GM18505 (cell line): ENCODE measurements around the gene AFF3.
"Not testable (repeated sequence)": the region's sequence is repeated elsewhere in the genome, so short reads cannot be mapped to it uniquely, and the experiment has no call there.

Experiments
- ATAC-seq: cut with Tn5 transposase; IDR thresholded peaks from one replicate; pipeline ENCODE4 v1.9.1; 2021; ENCODE audit not compliant: unreplicated experiment
- POLR2A ChIP-seq: IDR thresholded peaks from 4 replicates; pipeline ENCODE4 v1.6.1; 2011; ENCODE audit warnings: borderline replicate concordance; ENCODE audit not compliant: insufficient read depth, insufficient read length; ENCODE audit errors: extremely low read depth

AFF3 gene

DNA sequence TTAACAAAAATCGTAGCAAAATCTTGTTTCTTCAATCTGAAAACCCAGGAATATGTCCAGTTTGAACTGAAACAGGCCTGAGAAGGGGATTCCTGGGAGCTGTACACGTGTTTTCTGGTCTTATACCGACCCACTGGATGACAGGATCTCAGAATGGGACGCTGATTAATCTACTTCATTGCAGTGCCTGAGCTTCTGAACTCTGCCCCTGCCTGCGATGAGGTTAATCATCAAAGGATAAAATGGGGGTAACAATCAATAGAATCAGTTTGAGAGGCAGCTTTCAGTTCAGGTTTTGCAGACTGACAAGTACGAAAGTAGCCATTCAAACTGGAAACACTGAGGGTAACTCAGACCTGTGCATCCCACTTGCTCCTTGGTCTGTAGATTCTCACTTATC lies 378.6 kb downstream of the AFF3 start:
- no peak for TF ChIP-seq POLR2A
- ATAC-seq, result no peak

DNA sequence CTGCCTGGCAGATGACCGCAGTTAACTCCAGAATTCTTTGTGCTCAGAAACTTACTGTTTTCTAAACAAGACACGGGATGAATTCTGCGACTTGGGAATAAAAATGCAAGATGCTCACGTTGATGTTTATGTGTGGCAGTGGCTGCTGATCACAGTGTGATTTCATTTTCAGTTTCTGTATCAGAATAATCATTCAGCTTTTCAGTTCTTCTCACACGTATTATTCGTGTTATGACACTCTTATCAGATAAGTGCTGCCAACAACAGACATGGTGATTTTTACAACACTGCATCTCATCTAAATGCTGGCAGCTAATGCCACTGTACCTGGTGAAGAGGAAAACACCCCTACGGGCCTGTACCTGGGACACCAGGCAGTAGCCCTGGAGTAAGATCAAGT lies 379.7 kb downstream of the AFF3 start:
- no peak for ATAC-seq
- TF ChIP-seq POLR2A, result no peak

DNA sequence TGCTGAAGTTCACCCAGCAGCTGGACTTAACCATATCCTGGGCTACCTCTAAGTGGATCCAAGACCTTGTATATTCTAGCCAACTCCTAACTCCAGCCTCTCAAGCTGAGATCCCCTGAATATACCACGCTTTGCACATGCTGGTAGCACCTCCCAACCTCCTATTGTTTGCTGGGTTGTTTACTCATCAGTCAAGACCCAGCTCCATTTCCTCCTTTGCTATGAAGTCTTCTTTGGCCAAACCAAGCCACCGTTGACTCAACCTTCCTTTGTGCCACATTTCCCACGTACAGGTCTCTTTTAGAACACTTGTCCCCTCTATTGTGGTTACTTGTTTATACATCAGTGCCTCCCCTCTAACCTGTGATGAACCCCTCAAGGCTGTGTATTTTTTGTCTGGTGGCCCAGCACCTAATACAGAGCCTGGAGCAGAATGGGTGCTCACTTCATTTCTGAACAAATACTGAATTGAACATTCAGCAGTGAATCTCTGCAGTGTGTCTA lies 384.7 kb downstream of the AFF3 start:
- TF ChIP-seq POLR2A, result no peak
- ATAC-seq, result no peak

DNA sequence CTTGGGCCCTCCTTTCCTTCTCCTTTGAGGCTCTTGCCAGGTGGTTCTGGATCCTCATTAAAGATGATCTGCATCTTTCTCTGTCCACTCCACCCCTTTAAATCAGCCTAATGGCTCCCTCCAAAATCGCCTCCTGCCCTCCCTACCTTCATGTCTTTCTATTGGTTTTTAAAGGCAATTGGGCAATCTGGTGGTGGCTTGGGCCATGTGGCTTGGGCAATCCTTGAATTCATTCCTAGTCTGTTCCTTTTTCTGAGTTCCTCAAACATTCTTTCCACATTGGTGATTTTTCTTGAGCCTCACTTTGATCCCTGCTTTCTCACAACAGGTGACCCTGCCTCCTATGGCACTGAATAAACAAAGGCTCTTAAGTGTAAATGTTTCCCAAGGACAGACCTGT lies 386.3 kb downstream of the AFF3 start:
- no peak for TF ChIP-seq POLR2A
- no peak for ATAC-seq

DNA sequence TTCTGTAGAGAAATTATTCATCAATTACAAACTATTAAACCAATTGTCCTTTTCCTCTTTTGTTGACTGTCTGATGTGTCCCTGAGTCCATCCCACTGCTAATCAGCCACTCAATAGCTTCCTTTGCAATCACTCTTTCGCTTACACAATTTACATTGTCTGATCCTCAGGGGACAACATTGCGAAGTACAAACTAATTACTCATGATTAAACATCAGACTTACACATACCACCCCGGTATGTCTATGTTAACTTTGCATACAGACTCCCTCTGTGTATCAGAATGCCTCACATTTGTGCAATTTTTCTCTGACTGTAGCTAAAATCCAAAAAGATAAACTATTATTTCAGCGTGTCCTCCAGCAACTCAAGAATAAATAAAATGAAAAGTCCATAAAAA lies 388.2 kb downstream of the AFF3 start:
- no peak for ATAC-seq
- no peak for TF ChIP-seq POLR2A

DNA sequence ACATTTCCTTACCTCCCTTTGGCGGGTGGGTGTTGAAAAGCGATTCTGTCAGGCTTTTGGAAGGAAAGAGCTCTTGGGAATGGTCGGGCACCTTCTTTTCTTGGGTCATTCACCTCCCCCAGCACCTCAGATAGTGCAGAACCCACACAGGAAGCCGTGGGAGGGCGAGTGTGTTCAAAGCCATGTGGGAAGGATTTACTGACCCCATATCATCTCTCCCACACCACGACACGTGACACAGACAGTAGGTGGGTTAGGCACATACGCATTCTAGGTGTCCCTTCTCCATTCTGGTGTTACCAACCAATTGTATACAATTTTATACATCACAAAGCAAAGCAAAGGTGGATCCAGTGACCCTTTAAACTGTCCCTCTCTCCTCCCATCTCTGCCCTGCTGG lies 388.9 kb downstream of the AFF3 start:
- no peak for ATAC-seq
- no peak for TF ChIP-seq POLR2A

DNA sequence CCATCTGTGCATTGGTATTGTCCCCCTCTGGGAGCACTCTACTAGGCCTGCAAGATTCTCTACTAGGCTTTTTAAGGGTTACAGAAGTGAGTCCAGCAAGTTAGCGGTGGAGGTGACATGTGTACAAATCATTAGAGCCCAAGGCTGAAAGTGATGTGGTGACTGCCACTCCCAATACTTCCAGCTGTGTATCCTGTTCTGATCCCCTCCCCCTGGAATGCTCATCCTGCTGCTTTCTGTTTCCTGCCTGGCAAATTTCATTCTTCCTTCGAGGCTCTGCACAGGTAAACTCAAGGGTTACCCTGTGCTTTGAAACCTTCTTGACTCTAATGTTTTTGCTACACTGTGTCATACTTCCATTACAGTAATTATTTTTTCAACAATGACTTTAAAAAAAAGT lies 394.0 kb downstream of the AFF3 start:
- no peak for ATAC-seq
- no peak for TF ChIP-seq POLR2A

DNA sequence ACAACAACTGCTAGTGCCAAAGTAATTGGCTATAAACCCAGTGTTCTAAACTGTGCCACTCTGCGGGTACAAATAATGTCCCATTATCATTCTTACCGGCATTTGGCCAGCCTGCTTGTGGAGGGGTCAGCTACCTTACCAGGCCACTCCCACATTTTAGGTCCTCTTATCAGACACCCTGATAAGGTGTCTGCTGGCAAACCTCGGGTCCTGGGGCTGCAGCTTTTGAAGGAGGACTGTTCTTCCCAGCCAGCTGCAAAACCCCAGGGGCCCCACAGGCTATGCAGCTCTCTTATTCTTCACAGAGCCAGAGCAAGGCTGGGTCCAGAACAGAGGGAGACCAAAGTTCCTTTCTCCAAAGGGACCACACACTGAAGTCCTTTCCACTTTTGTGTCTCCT lies 394.5 kb downstream of the AFF3 start:
- no peak for ATAC-seq
- TF ChIP-seq POLR2A, result no peak

DNA sequence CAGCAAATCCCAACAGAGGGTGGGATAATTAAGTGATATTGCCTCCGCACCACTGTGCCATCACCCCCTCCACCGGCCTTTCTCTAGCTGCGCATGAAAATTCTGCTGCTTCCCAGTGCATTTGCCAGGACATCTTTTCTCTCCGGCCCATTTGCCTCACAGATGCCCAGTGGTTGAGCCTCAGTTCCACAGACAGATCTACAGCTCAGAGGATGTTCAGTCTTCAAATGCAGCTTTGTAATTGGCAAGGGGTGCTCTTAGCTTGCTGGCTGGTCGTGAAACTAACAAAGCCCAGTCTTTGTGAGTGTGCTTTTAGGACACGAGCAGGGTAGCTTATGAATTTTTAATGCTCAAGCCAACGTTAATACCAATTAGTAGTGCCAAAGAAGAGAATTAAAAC lies 399.2 kb downstream of the AFF3 start:
- TF ChIP-seq POLR2A, result no peak
- ATAC-seq, result no peak

DNA sequence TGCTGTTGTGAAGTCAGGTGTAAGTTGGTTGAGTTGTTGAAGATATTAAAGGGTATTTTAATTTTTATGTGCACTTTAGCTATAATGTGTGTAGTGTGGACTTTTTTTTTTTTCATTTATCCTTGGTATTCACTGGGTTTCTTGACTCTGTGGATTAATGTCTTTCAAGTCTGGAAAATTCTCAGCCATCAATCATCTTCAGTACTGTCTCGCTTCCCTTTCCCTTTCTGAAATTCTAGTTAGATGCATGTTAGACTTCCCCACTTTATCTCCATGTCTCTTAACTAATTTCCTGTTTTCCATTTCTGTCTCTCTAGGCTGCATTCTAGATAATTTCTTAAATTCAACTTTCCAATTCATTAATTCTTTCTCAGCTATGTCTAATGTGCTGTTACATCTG lies 404.9 kb downstream of the AFF3 start:
- no peak for ATAC-seq
- no peak for TF ChIP-seq POLR2A

DNA sequence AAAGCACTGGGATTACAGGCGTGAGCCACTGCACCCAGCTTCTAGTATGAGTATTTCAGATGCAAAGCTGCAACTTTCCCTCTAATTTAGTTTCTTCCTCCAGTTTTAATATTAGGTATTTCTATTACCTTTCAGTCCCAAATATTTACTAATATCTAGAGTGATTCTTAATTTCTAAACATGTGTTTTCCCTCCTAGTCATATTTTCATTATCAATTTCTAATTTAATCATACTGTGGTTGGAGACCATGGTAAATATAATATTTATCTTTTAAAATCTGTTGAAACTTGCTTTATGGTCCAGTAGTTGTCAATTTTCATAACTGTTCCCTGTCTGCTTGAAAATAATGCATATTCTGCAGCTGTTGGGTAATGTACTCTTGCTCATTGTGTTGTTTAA lies 406.6 kb downstream of the AFF3 start:
- no peak for TF ChIP-seq POLR2A
- no peak for ATAC-seq

DNA sequence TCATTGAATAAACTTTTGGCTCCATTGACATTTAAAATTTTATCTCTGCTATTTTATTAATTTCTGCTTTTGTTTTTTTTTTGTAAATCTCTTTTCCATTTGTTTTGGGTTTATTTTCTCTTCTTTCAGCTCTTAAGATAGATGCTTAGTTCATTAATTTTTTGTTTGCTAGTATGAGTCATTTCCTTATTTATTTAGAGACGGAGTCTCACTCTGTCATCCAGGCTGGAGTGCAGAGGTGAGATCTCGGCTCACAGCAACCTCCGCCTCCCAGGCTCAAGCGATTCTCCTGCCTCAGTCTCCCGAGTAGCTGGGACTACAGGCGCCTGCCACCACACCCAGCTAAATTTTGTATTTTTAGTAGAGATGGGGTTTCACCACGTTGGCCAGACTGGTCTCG lies 407.1 kb downstream of the AFF3 start:
- ATAC-seq, result not testable (repeated sequence)

DNA sequence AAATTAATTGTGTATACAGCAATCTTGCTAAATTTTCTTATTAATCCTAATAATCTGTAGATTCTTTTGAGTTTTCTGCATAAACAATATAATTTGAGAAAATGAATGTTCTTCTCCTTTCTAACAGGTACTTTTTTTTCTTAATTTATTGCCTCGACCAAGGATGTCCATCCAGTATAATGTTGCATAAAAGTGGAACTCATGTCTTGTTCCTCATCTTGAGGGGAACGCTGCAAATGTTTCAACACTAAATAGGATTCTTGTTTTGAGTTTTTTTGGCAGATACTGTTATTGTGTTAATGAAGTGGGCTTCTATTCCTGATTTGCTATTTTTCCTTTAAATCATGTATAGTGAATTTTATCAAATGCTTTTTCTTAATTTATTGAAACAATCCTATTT lies 408.2 kb downstream of the AFF3 start:
- no peak for TF ChIP-seq POLR2A
- ATAC-seq, result no peak

DNA sequence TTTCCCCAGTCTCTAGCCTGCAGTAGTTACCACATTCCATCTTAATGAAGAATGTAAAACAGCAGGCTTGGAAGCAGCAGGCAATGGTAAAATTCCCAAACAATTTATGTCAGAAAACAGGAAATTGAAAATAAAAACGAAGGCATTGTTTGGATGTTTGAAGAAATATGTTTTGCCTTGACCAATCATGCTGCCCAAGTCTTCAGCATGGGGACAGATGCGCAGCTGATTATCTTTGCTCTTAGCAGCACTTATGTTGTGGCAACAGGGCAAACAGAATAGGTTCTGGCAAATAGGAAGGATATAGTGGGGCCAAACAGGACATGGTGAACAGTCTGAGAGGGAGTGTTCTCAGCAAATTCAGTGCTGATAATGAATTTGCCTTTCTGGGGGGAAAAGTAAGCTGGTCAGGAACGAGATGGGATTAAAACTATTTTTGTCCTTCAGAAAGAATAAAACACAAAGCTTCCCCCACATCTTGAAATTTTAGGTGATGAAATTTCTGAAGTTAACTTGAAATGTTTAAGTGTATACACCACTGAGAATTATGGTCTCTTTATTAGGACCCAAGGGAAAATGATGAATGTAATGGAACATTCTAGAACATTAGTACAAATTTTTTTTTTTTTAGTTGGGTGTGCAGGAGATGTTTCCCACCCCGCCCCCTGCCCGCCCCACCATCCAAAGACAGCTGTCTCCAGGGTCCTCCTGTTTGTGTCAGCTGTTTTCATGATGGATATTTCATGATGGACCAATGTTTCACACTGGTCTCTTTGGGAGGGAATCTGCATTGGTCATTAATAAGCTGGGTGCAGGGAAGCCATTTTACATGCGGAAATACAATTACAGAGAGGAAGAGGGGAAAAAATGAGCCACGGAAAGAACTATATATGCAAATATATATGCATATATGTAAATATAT lies 413.0 kb downstream of the AFF3 start:
- no peak for TF ChIP-seq POLR2A
- no peak for ATAC-seq

DNA sequence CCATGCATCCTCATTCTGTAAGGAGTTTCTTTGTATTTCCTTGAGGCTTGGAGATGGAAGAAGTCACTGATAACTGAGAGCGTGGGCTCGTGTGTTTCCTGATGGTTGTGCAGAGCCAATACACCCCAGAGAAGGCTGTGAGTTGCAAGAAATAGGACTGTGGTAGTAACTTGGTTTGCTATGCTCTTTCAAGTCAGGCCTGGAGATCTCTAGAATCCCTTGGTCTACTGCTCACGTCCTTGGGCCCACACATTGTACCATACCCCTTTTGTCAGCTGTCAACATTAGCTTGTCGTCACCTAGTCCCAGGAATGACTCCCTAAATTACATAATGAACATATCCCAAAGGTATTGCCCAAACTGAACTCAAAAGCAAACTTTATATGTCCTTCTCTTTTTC lies 414.2 kb downstream of the AFF3 start:
- TF ChIP-seq POLR2A, result no peak

DNA sequence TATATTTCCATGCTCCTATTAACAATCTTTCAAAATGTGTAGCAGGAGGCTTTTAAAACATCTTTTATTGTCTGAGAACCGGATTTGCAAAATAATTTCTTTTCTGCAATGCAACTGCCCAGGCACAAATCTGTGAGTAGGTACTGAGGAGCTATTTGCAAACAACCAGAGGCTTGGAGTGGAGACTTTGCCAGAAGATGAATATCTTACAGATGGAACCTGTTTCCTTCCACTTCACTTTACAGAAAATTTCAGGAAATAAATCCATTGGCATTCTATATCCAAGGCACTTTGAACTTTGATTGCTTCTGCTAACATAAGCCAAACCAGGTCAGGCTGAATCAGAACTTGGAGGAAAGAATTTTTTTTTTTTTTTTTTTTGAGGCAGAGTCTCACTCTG lies 415.2 kb downstream of the AFF3 start:
- no peak for ATAC-seq
- no peak for TF ChIP-seq POLR2A

More for the DNA sequence above, 414.2 kb downstream of the AFF3 start:
- ATAC-seq, result no peak

DNA sequence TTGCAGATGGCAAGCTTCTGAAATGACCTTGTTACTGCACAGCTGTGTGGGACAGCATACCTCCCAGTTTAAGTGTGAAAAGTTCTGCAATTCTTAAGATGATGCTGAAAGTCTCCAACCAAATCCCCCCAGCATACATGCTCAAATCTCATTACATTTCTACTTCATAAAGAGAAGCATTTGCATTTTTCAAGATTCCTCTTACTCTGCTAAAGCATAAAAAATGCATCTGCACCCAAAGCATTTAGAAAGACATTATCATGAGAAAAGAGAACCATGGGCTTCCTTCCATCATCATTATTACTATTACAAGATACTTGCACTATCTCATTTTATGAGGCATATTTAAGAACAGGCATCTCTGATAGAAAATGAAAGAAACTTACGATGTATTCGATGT lies 415.7 kb downstream of the AFF3 start:
- ATAC-seq, result no peak
- TF ChIP-seq POLR2A, result no peak
